DND-41 (cell line): Measurements from ENCODE around the gene ARHGAP15.

Experiments used
- EZH2 ChIP-seq: IDR thresholded peaks from 3 replicates; pipeline ENCODE4 v1.6.1; 2012; ENCODE audit warnings: borderline replicate concordance, low read depth, mild to moderate bottlenecking, moderate library complexity, low read length, inconsistent platforms; ENCODE audit not compliant: severe bottlenecking
- TF ChIP-seq, protein P1 (sequence below): IDR thresholded peaks from 2 replicates; pipeline ENCODE4 v1.5.1; 2012; ENCODE audit warnings: borderline replicate concordance, low read length, moderate library complexity, mild to moderate bottlenecking; ENCODE audit not compliant: poor library complexity, severe bottlenecking; ENCODE audit errors: extremely low read depth

DNA sequence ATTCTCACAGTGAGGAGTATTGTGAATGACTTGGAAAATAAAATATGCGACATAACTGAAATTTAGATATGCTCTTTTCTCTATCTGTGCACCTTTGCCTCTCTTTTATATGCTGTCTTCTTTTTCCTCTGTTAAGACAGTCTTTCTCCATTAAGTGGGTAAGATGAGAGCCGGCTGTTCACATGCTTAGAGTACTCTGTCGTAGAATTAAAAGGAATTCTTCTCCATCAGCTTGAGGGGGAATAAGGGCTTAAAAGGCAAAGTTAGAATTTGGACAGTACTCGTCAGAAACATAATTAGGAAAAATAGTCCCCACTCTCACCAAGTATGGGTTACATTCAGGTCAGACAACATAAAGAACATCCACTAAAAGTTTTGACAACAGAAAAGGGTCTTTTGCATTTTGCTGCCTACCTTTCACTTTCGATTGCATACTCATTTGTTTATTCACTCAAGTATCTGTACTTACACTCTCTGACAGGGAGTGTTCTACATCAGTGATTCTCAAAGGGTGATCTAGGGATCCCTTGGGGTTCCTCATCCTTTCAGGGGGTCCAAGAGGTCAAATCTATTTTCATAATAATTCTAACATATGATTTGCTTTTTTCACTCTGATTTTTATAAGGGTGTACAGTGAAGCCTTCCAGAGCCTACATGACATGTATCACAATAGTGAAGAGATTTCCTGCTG is 48.0 kb downstream of the ARHGAP15 start:
- TF ChIP-seq, protein P1, sequence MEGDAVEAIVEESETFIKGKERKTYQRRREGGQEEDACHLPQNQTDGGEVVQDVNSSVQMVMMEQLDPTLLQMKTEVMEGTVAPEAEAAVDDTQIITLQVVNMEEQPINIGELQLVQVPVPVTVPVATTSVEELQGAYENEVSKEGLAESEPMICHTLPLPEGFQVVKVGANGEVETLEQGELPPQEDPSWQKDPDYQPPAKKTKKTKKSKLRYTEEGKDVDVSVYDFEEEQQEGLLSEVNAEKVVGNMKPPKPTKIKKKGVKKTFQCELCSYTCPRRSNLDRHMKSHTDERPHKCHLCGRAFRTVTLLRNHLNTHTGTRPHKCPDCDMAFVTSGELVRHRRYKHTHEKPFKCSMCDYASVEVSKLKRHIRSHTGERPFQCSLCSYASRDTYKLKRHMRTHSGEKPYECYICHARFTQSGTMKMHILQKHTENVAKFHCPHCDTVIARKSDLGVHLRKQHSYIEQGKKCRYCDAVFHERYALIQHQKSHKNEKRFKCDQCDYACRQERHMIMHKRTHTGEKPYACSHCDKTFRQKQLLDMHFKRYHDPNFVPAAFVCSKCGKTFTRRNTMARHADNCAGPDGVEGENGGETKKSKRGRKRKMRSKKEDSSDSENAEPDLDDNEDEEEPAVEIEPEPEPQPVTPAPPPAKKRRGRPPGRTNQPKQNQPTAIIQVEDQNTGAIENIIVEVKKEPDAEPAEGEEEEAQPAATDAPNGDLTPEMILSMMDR, result no peak
- TF ChIP-seq EZH2, result no peak
